Spinal cord (tissue), 10 donors: Measurements from ENCODE around the gene BANP. TPM values are rescaled to one million over a fixed set of nuclear protein-coding genes. Genes with fewer than 3 reads are reported as not detected.
"Not testable (repeated sequence)": the region's sequence is repeated elsewhere in the genome, so short reads cannot be mapped to it uniquely, and the experiment has no call there.

ENCODE experiments used
- DNase-seq, 6 donors: peaks; one replicate each; pipeline versions ENCODE4 v3.0.0 to v3.0.0-alpha.2; 2013 to 2015; ENCODE audit warnings: low spot score in 6 of 6, low read depth in 4 of 6
- H3K27ac ChIP-seq: one replicate; pipeline ENCODE4 v1.5.1; 2013; ENCODE audit warnings: low read depth, low read length, control low read depth
- H3K27me3 ChIP-seq: one replicate; pipeline ENCODE4 v1.6.1; 2013; ENCODE audit warnings: low read length; ENCODE audit not compliant: control insufficient read depth, insufficient read depth
- H3K36me3 ChIP-seq: one replicate; pipeline ENCODE4 v1.6.1; 2013; ENCODE audit warnings: low read length; ENCODE audit not compliant: control insufficient read depth, insufficient read depth
- H3K4me1 ChIP-seq: one replicate; pipeline ENCODE4 v1.6.1; 2013; ENCODE audit warnings: low read length; ENCODE audit not compliant: control insufficient read depth, insufficient read depth
- H3K4me3 ChIP-seq: one replicate; pipeline ENCODE4 v1.5.1; 2013; ENCODE audit warnings: low read depth, low read length, control low read depth
- H3K9me3 ChIP-seq: one replicate; pipeline ENCODE4 v1.6.1; 2013; ENCODE audit warnings: low read length; ENCODE audit not compliant: control insufficient read depth, insufficient read depth
- WGBS: methylation state at CpG from one replicate; pipeline ENCODE4 v1.1.5; 2013; ENCODE audit warnings: missing lambda C conversion rate; ENCODE audit not compliant: insufficient coverage; 5-methylcytosine and 5-hydroxymethylcytosine counted together
- polyA plus RNA-seq, 2 donors: library from polyadenylated mRNA; unstranded; fragments of 120-200 nt; gene quantifications; one replicate each; pipeline ENCODE4 v1.2.1, GENCODE V29; 2013; ENCODE audit not compliant: insufficient read length in 2 of 2
- total RNA-seq, 2 donors: library from RNA; depleted of rRNA in 1 of 2; stranded (reverse); fragments of 120-200 nt in 1 of 2; fragments of >200 nt in 1 of 2; gene quantifications; one replicate each; pipeline versions ENCODE4 v1.2.3 to v1.2.4, GENCODE V29; 2013 to 2014
- donor health status: healthy.

The BANP gene
- total and polyA plus RNA-seq, 4 donors, result 17.2 to 27.0 (median 20.7) TPM

DNA sequence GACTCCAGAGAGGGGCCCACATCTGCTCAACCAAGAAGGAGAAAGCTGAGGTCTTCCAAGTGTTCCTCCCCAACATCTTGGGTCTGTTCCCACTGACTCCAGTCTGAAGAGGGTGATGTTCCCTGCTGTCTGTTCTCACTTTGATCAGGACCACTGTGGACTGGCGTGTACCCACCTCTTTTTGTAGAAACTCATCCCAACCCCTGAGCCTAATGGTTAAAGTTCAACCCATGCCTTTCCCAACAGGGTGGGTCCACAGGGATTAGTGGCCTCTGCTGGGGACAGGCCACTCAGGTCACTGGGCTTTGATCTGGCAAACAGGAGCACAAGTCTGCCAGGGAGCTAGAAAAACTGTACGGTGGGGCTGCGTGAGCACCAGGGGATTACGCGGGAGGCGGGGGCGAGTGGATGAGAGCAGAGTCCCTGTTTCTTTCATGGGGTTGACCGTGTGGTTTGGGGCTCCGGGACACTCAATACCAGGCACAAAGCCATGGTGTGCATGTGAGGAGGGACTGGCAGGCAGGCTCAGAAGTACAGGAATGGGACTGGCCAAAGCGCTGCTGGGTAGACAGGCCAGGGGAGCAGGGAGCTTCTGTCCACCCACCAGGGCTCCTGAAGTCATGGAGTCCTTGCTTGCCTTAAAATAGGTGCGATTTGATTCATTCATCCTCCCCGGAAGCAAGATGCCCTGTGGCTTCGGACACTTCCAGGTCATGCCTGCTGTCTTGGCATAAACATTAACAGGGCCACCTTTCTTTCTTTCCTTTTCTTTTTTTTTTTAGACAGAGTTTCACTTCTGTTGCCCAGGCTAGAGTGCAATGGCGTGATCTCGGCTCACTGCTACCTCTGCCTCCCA lies 14.6 kb upstream of the BANP start, which contains the start of gene CA5A:
CA5A (minus strand) TSS at position 155 of the 856 bp plus-strand sequence; CDS start at position 76, 79 bp downstream.
- H3K27me3 ChIP-seq, result no peaks in the 10 kb centered on the region
- no peaks in the 10 kb centered on the region for H3K9me3 ChIP-seq
- WGBS, result 89% methylated on average over 12 of the region's 15 CpGs
- no peak within 1 kb of the TSS for H3K4me3 ChIP-seq
- no peak for DNase-seq
- H3K27ac ChIP-seq, result no peak within 1 kb of the TSS
- H3K4me1 ChIP-seq, result no peaks in the 10 kb centered on the region
- H3K36me3 ChIP-seq, result no peaks in the 10 kb centered on the region

DNA sequence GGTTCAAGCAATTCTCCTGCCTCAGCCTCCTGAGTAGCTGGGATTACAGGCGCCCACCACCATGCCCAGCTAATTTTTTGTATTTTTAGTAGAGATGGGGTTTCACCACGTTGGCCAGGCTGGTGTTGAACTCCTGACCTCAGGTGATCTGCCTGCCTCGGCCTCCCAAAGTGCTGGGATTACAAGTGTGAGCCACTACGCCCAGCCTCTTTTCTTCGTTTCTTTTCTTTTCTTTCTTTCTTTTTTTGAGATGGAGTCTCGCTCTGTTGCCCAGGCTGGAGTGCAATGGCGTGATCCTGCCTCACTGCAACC lies 14.0 kb upstream of the BANP start:
- H3K4me3 ChIP-seq, H3K27ac ChIP-seq, H3K27me3 ChIP-seq, H3K36me3 ChIP-seq, H3K4me1 ChIP-seq, DNase-seq, H3K9me3 ChIP-seq: not testable (repeated sequence)
- WGBS, result 92% methylated on average over 2 of the region's 7 CpGs

DNA sequence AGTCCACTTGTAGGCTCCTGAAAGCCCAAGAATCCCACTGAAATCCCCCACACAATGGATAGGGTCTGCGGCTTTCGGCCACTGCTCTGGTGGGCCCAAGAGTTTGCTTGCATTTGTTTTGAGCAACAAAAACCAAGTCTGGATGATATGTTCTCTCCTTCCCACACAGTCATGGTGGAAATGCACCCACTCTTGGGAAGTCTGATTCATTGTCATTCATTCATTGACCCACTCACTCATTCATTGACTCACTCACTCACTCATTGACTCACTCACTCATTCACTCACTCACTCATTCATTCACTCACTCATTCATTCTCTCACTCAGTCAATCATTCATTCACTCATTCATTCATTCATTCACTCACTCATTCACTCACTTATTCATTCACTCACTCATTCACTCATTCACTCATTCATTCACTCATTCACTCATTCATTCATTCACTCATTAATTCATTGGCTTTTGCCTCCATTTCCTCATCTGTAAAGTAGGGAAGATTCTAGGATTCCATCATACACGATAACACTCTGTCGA lies 12.8 kb upstream of the BANP start:
- no peaks in the 10 kb centered on the region for H3K36me3 ChIP-seq
- H3K4me3 ChIP-seq, result no peak overlapping the region
- H3K4me1 ChIP-seq, result no peaks in the 10 kb centered on the region
- H3K27ac ChIP-seq, result no peak overlapping the region
- DNase-seq, result no peak
- H3K27me3 ChIP-seq, result no peaks in the 10 kb centered on the region
- WGBS, result 98% methylated on average over 4 of the region's 4 CpGs
- no peaks in the 10 kb centered on the region for H3K9me3 ChIP-seq

DNA sequence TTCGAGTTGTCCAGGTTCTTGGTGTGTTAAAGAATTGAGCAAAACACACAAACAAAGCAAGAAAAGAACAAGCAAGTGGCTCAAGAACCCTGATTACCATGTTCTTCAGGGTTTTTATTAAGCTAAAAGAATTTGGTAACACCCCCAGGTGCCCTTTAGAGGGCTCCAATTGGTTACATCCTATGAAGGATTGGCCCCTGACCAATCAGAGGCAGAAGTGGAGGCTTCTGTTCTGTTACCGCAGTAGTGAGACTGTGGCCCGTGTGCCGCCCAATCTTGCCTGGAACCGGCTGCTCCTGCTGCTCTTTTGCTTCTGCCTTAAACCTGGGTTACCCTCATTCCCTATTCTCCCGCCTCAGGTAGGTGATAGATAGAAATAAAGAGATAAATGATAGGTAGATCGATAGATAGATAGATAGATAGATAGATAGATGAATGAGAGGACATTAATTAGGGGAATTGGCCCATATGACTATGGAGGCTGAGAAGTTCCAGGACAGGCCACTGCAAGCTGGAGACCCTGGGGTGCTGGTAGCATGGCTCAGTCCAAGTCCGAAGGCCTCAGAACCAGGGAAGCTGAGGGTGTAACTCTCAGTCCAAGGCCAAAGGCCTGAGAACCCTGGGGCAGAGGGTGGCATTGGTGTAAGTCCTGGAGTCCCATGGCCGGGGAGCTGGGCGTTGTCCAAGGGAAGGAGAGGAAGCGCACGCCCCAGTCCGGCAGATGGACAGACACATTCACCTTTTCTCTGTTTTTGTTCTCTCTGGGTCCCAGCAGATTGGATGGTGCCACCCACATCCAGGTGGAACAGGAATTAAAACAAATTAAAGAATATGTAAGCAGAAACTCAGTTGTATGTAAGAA lies 11.4 kb upstream of the BANP start:
- H3K36me3 ChIP-seq, result no peaks in the 10 kb centered on the region
- H3K9me3 ChIP-seq, result no peaks in the 10 kb centered on the region
- 92% methylated on average over 11 of the region's 13 CpGs for WGBS
- no peaks in the 10 kb centered on the region for H3K27me3 ChIP-seq
- no peak for DNase-seq
- no peak overlapping the region for H3K27ac ChIP-seq
- H3K4me3 ChIP-seq, result no peak overlapping the region
- no peaks in the 10 kb centered on the region for H3K4me1 ChIP-seq

DNA sequence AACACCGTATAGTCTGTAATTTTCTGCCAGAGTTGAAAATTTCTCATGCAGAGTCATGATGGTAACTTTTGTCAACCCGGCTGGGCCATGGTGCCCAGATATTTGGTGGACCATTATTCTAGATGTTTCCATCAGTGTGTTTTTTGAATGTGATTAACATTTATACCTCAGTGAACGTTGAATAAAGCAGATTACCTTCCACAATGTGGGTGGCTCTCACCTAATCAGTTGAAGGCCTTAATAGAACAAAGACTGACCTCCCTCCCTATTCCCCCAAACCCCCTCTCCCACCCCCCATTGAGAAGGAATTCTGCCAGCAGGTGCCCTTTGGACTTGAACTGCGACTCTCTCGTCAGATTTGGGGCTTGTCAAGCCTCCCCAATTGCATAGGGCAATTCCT lies 8.6 kb upstream of the BANP start:
- Histone ChIP-seq H3K4me3 (no peak overlapping the region), H3K36me3 (no peaks in the 10 kb centered on the region), H3K4me1 (peaks cover 9% of the 10 kb centered on the region), H3K27me3 (no peaks in the 10 kb centered on the region), H3K9me3 (no peaks in the 10 kb centered on the region), H3K27ac (no peak overlapping the region)
- no peak for DNase-seq
- 70% methylated on average over 2 of the region's 5 CpGs for WGBS

DNA sequence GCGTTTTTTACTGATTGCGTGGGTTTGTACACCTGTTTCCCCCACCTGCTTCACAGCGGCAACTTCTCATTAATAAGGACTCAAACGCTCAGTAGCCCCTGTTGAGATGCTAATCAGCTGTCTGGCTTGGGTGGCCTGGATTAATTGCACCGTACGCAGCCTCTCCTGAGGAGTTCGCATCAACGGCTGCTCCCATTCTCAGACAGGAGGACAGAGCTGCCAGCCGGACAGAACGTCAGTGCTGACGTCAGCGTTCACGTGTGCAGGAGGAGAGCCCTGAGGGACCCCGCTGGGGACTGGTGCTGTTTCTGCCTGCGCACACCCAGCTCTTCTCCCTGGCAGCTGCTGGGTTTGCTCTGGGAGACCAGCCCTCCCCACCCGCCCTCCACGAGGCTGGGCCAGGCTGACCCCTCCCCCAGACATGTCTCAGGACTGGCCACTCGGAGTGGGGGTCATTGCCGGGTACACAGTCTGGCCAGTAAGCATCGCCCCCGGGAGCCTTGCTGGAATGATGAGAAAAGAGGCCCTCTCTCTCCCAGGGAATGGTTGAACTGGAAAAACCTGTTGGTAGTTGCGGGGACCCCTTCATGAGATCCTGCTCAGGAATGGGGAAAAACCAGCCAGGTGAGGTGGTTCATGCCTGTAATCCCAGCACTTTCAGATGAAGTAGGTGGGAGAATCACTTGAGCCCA lies 5.7 kb upstream of the BANP start:
- H3K27me3 ChIP-seq, result no peaks in the 10 kb centered on the region
- DNase-seq, result peak in 5 of 6 donors; percentile 77 to 96 (median 79)
- WGBS, result 2% methylated on average over 17 of the region's 22 CpGs
- H3K4me3 ChIP-seq, result peak overlapping the region; percentile 48
- peak overlapping the region; percentile 78 for H3K27ac ChIP-seq
- H3K36me3 ChIP-seq, result no peaks in the 10 kb centered on the region
- H3K4me1 ChIP-seq, result peaks cover 13% of the 10 kb centered on the region
- no peaks in the 10 kb centered on the region for H3K9me3 ChIP-seq

DNA sequence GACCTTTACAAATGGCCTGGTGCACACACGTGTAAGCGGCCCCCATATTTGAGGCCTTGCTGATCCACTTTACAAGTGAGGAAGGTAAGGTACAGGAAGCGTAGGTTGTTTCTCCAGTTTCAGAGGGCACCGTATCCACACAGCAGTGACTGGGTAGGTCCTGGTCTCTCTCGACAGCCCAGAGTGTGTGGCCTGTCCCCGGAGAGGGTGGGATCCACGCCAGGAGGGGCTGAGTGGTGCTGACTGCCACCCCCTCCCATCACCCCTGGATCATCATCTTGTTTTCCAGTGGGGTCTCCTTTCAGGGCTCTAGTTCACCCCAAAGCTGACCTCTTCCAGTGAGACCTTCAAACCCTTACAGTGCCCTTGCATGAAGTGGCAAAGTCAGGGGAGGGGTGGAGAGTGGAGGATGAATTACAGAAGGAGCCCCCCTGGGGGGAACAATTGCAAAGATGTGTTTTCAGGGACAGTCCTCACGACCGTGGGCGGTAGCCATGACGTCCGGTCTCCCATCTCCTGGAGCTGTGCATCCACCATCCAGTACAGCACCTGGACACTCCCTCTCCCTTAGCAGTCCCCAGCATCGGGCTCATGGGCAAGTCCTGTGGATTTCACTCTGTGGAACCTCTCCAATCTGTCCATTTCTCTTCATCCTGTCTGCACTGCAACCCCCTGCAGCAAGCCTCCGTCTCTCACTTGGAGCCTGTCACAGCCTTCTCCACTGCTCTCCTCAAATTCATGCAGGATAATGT lies 4.5 kb upstream of the BANP start:
- Histone ChIP-seq H3K9me3 (no peaks in the 10 kb centered on the region), H3K4me1 (peaks cover 16% of the 10 kb centered on the region), H3K27me3 (no peaks in the 10 kb centered on the region), H3K4me3 (no peak overlapping the region), H3K27ac (no peak overlapping the region), H3K36me3 (no peaks in the 10 kb centered on the region)
- WGBS, result 77% methylated on average over 12 of the region's 14 CpGs
- no peak for DNase-seq

DNA sequence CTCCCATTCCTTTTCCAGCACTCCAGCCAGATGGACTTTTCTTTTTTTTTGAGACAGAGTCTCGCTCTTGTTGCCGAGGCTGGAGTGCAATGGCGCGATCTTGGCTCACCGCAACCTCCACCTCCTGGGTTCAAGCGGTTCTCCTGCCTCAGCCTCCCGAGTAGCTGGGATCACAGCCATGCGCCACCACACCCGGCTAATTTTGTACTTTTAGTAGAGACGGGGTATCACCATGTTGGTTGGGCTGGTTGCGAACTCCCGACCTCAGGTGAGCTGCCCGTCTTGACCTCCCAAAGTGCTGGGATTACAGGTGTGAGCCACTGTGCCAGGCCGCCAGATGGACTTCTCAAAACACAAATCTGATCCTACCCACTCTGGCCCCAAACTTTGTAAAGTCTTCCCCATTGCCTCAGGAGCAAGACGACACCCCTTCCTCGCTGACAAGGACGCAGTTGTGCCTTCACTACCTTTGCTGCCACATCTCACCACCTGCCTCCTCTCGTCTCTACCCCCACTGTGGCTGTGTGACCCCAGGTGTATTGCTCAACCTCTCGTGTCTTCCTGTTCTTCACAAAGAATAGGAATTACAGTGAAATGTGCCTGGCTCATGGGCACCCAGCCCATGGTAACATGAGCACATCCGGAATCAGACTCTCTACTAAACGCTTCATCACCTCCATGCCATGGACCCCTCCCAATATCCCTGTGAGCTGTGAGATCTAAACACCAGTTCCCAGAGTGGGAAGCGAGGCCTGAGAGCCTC lies 3.7 kb upstream of the BANP start:
- no peaks in the 10 kb centered on the region for H3K9me3 ChIP-seq
- H3K27ac ChIP-seq, result no peak overlapping the region
- H3K4me3 ChIP-seq, result no peak overlapping the region
- no peaks in the 10 kb centered on the region for H3K36me3 ChIP-seq
- peaks cover 23% of the 10 kb centered on the region for H3K4me1 ChIP-seq
- WGBS, result 89% methylated on average over 22 of the region's 22 CpGs
- H3K27me3 ChIP-seq, result no peaks in the 10 kb centered on the region
- no peak for DNase-seq
